Measurements from ENCODE around the gene RHOXF1.

GRCh38 chrX:120136128-120136527 is 20.4 kb upstream of the RHOXF1 start:
- TF ChIP-seq POLR2A (IDR thresholded peaks at IDR 0.05), result no peak
- no peak for TF ChIP-seq CTCF (IDR thresholded peaks at IDR 0.05)
